CD14-positive monocyte (primary cell): ENCODE results near the gene ZNHIT3. TPM values are rescaled to one million over a fixed set of nuclear protein-coding genes. Genes with fewer than 3 reads are reported as not detected.

Experiments used
- DNase-seq, 3 donors: peaks; one replicate each; pipeline ENCODE4 v3.0.0-alpha.2; 2011 to 2022
- H2AFZ ChIP-seq: 2 replicates; pipeline ENCODE4 v1.6.0; 2012; ENCODE audit warnings: mild to moderate bottlenecking, low read depth, low read length, inconsistent platforms; ENCODE audit not compliant: insufficient read depth, poor library complexity, severe bottlenecking
- H3K27ac ChIP-seq, 2 donors: 1 replicate in 1 of 2; 2 replicates in 1 of 2; pipeline ENCODE4 v1.5.1; 2012 to 2013; ENCODE audit warnings: low read length in 2 of 2, control low read depth in 1 of 2, inconsistent platforms in 1 of 2, low read depth in 1 of 2, mild to moderate bottlenecking in 1 of 2
- H3K27me3 ChIP-seq, 2 donors: one replicate each; pipeline versions ENCODE4 v1.6.0 to v1.6.1; 2011 to 2013; ENCODE audit warnings: low read length in 2 of 2; ENCODE audit not compliant: control insufficient read depth in 2 of 2, insufficient read depth in 2 of 2
- H3K36me3 ChIP-seq, 2 donors: replicated peaks in 1 of 2; 1 replicate in 1 of 2; 2 replicates in 1 of 2; pipeline versions ENCODE4 v1.5.1 to v1.6.1; 2012 to 2013; ENCODE audit warnings: low read length in 2 of 2, control low read depth in 1 of 2, inconsistent platforms in 1 of 2, mild to moderate bottlenecking in 1 of 2; ENCODE audit not compliant: insufficient read depth in 2 of 2, control insufficient read depth in 1 of 2
- H3K4me1 ChIP-seq, 2 donors: 1 replicate in 1 of 2; 2 replicates in 1 of 2; pipeline versions ENCODE4 v1.5.1 to v1.6.1; 2012 to 2013; ENCODE audit warnings: low read length in 2 of 2, control low read depth in 1 of 2, inconsistent platforms in 1 of 2, mild to moderate bottlenecking in 1 of 2, moderate library complexity in 1 of 2; ENCODE audit not compliant: insufficient read depth in 2 of 2, control insufficient read depth in 1 of 2
- H3K4me2 ChIP-seq: replicated peaks from 2 replicates; pipeline ENCODE3; 2012; ENCODE audit warnings: low read length, moderate library complexity, mild to moderate bottlenecking; ENCODE audit not compliant: poor library complexity, severe bottlenecking; ENCODE audit errors: extremely low read depth
- H3K4me3 ChIP-seq, 3 experiments: fragments of 200-600 bp in 1 of 3; sonication (generic) in 1 of 3; replicated peaks in 1 of 3; 1 replicate in 2 of 3; 2 replicates in 1 of 3; pipeline ENCODE4 v1.5.1; 2011 to 2013; ENCODE audit warnings: low read length in 3 of 3, mild to moderate bottlenecking in 3 of 3, control low read depth in 2 of 3, low read depth in 2 of 3, inconsistent platforms in 1 of 3, moderate library complexity in 1 of 3
- H3K79me2 ChIP-seq: 2 replicates; pipeline ENCODE4 v1.6.0; 2012; ENCODE audit warnings: mild to moderate bottlenecking, control low read depth, inconsistent platforms, low read length, moderate library complexity; ENCODE audit not compliant: insufficient read depth
- H3K9ac ChIP-seq: 2 replicates; pipeline ENCODE4 v1.6.0; 2017; ENCODE audit warnings: low read length, mild to moderate bottlenecking; ENCODE audit not compliant: insufficient read depth, poor library complexity, severe bottlenecking
- H3K9me3 ChIP-seq, 2 donors: replicated peaks in 1 of 2; 1 replicate in 1 of 2; 2 replicates in 1 of 2; pipeline versions ENCODE4 v1.5.1 to v1.6.1; 2012 to 2013; ENCODE audit warnings: low read length in 2 of 2, control low read depth in 1 of 2; ENCODE audit not compliant: control insufficient read depth in 1 of 2, insufficient read depth in 1 of 2
- H4K20me1 ChIP-seq: 2 replicates; pipeline ENCODE4 v1.6.0; 2012; ENCODE audit warnings: mild to moderate bottlenecking, low read length, control low read depth, moderate library complexity; ENCODE audit not compliant: insufficient read depth
- H3K27ac Mint-ChIP-seq, 7 donors: one replicate each; pipeline ENCODE4 v1.8.0; 2020; ENCODE audit warnings: mild to moderate bottlenecking in 7 of 7, mixed read lengths in 7 of 7, moderate library complexity in 6 of 7, inconsistent platforms in 2 of 7
- H3K27me3 Mint-ChIP-seq, 3 donors: one replicate each; pipeline ENCODE4 v1.8.0; 2021 to 2022; ENCODE audit warnings: low read depth in 3 of 3, mild to moderate bottlenecking in 3 of 3, mixed read lengths in 3 of 3, moderate library complexity in 3 of 3, inconsistent platforms in 1 of 3
- H3K36me3 Mint-ChIP-seq, 2 donors: one replicate each; pipeline ENCODE4 v1.8.0; 2020; ENCODE audit warnings: mixed read lengths in 2 of 2, inconsistent platforms in 1 of 2, mild to moderate bottlenecking in 1 of 2
- H3K4me1 Mint-ChIP-seq: one replicate; pipeline ENCODE4 v1.8.0; 2020; ENCODE audit warnings: mild to moderate bottlenecking, mixed read lengths
- H3K4me3 Mint-ChIP-seq, 2 donors: one replicate each; pipeline ENCODE4 v1.8.0; 2020; ENCODE audit warnings: mild to moderate bottlenecking in 2 of 2, mixed read lengths in 2 of 2, moderate library complexity in 1 of 2
- H3K9me3 Mint-ChIP-seq, 7 donors: one replicate each; pipeline ENCODE4 v1.8.0; 2020 to 2022; ENCODE audit warnings: mixed read lengths in 7 of 7, mild to moderate bottlenecking in 6 of 7, moderate library complexity in 6 of 7, inconsistent platforms in 2 of 7
- whole genome bisulfite sequencing: methylation state at CpG from one replicate; pipeline ENCODE4 v1.1.5; 2013; ENCODE audit warnings: missing lambda C conversion rate; ENCODE audit not compliant: insufficient coverage; 5-methylcytosine and 5-hydroxymethylcytosine counted together
- intact Hi-C, 2 donors: fragments of 100-400 bp; cut with micrococcal nuclease; formaldehyde crosslinking; loops; one replicate each; pipeline versions ENCODE4 v1.15.0 to v1.15.1; 2023
- polyA plus RNA-seq, 3 donors: library from polyadenylated mRNA; depleted of rRNA in 1 of 3; unstranded in 2 of 3; stranded (reverse) in 1 of 3; fragments of 300-500 nt in 2 of 3; fragments of >200 nt in 1 of 3; fragmentation: Illumina TruSeq in 2 of 3; gene quantifications; 1 replicate in 2 of 3; 2 replicates in 1 of 3; pipeline ENCODE4 v1.2.3, GENCODE V29; 2012 to 2021
- TF ChIP-seq, protein P1 (sequence below): fragments of 200-600 bp; IDR thresholded peaks from one replicate; pipeline ENCODE4 v1.8.0; 2022; ENCODE audit warnings: antibody characterized with exemption, mild to moderate bottlenecking

The ZNHIT3 gene
- polyA plus RNA-seq, 3 donors: 27.6 to 70.4 (median 63.5) TPM

- no peak overlapping the region for H3K27ac ChIP-seq
- peaks cover 0 to 15% of the 10 kb centered on the region in 2 donors for H3K27me3 ChIP-seq
- Mint-ChIP-seq H3K9me3 (peaks cover 0 to 6% (median 0%) of the 10 kb centered on the region in 7 donors), H3K4me1 (no peaks in the 10 kb centered on the region), H3K36me3 (no peaks in the 10 kb centered on the region), H3K27me3 (peaks cover 35 to 47% (median 40%) of the 10 kb centered on the region in 3 donors), H3K27ac (no peak overlapping the region), H3K4me3 (no peak overlapping the region)
- intact Hi-C loops: no loop called here
- H2AFZ ChIP-seq: no peak overlapping the region
- H3K4me2 ChIP-seq: no peak overlapping the region
- H3K4me3 ChIP-seq: no peak overlapping the region
- TF ChIP-seq, protein P1, sequence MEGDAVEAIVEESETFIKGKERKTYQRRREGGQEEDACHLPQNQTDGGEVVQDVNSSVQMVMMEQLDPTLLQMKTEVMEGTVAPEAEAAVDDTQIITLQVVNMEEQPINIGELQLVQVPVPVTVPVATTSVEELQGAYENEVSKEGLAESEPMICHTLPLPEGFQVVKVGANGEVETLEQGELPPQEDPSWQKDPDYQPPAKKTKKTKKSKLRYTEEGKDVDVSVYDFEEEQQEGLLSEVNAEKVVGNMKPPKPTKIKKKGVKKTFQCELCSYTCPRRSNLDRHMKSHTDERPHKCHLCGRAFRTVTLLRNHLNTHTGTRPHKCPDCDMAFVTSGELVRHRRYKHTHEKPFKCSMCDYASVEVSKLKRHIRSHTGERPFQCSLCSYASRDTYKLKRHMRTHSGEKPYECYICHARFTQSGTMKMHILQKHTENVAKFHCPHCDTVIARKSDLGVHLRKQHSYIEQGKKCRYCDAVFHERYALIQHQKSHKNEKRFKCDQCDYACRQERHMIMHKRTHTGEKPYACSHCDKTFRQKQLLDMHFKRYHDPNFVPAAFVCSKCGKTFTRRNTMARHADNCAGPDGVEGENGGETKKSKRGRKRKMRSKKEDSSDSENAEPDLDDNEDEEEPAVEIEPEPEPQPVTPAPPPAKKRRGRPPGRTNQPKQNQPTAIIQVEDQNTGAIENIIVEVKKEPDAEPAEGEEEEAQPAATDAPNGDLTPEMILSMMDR: no peak
- no peaks in the 10 kb centered on the region for H3K9me3 ChIP-seq
- H4K20me1 ChIP-seq: no peaks in the 10 kb centered on the region
- H3K79me2 ChIP-seq: no peaks in the 10 kb centered on the region
- no peaks in the 10 kb centered on the region for H3K4me1 ChIP-seq
- no peak overlapping the region for H3K9ac ChIP-seq
- 76% methylated on average over 16 of the region's 18 CpGs for WGBS
- DNase-seq: no peak
- no peaks in the 10 kb centered on the region for H3K36me3 ChIP-seq
These were observed 17.4 kb upstream of the ZNHIT3 start for GRCh38 chr17:36468903-36469635.

DNA sequence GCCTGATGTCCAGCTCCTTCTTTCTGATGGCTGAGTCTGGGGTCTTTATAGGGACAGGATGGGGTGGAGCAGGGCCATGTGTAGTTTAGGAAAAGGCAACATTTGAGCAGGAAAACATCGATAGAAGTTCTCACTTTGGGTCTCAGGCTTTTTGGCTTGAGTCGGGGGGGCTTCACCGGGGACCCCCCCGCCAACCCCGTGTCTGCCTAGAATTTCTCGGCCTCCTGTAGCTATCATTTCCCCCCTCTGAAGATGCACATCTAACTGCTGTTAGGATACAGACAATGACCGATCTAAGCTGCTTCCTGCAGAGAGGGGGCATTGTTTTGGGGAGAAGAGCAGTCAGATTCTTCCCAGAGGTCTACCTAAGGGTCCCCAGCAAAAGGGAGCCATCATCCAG, 16.7 kb upstream of the ZNHIT3 start:
- intact Hi-C loops: no loop called here
- no peak overlapping the region for H3K27ac Mint-ChIP-seq
- H3K4me1 Mint-ChIP-seq: no peaks in the 10 kb centered on the region
- H3K36me3 Mint-ChIP-seq: no peaks in the 10 kb centered on the region
- H3K4me1 ChIP-seq: no peaks in the 10 kb centered on the region
- peaks cover 0 to 9% of the 10 kb centered on the region in 2 donors for H3K27me3 ChIP-seq
- H3K9me3 ChIP-seq: no peaks in the 10 kb centered on the region
- H3K4me3 Mint-ChIP-seq: no peak overlapping the region
- no peaks in the 10 kb centered on the region for H4K20me1 ChIP-seq
- no peak overlapping the region for H3K27ac ChIP-seq
- no peaks in the 10 kb centered on the region for H3K79me2 ChIP-seq
- TF ChIP-seq, protein P1: no peak
- H3K4me2 ChIP-seq: no peak overlapping the region
- no peak overlapping the region for H3K4me3 ChIP-seq
- DNase-seq: no peak
- peaks cover 30 to 41% (median 36%) of the 10 kb centered on the region in 3 donors for H3K27me3 Mint-ChIP-seq
- no peaks in the 10 kb centered on the region for H3K36me3 ChIP-seq
- H2AFZ ChIP-seq: no peak overlapping the region
- WGBS: 100% methylated on average over 1 of the region's 7 CpGs
- no peak overlapping the region for H3K9ac ChIP-seq
- peaks cover 0 to 3% (median 0%) of the 10 kb centered on the region in 7 donors for H3K9me3 Mint-ChIP-seq
